Testis (tissue), 3 donors: ENCODE results near the gene TNS3. TPM values are rescaled to one million over a fixed set of nuclear protein-coding genes. Genes with fewer than 3 reads are reported as not detected.

Source experiments
- DNase-seq: peaks from one replicate; pipeline ENCODE4 v3.0.0-alpha.2; 2019
- H3K27ac ChIP-seq, 2 donors: fragments of 200-600 bp; sonication (generic); one replicate each; pipeline ENCODE4 v1.5.1; 2019
- H3K27me3 ChIP-seq: fragments of 200-600 bp; sonication (generic); one replicate; pipeline ENCODE4 v1.5.1; 2019
- H3K36me3 ChIP-seq: fragments of 200-600 bp; sonication (generic); one replicate; pipeline ENCODE4 v1.5.1; 2017; ENCODE audit warnings: low read depth; ENCODE audit errors: missing control alignments
- H3K4me1 ChIP-seq: fragments of 200-600 bp; sonication (generic); one replicate; pipeline ENCODE4 v1.5.1; 2019
- H3K4me3 ChIP-seq, 2 donors: fragments of 200-600 bp; sonication (generic); one replicate each; pipeline ENCODE4 v1.5.1; 2017 to 2019
- H3K9me3 ChIP-seq: fragments of 200-600 bp; sonication (generic); one replicate; pipeline ENCODE4 v1.5.1; 2017
- POLR2A ChIP-seq: fragments of 450-650 bp; IDR thresholded peaks from one replicate; pipeline ENCODE4 v1.6.1; 2017; ENCODE audit warnings: antibody characterized with exemption, mild to moderate bottlenecking, moderate library complexity
- WGBS, 2 donors: methylation state at CpG; one replicate each; pipeline ENCODE4 v1.1.5; 2018; 5-methylcytosine and 5-hydroxymethylcytosine counted together
- intact Hi-C: fragments of 100-400 bp; cut with DNase I; formaldehyde crosslinking; loops from one replicate; pipeline ENCODE4 v1.15.1; 2023; ENCODE audit warnings: low total_unique reads
- polyA plus RNA-seq: library from polyadenylated mRNA; stranded (reverse); fragments of 350-450 nt; fragmentation: Illumina TruSeq; extraction: RNeasy Lipid Tissue Mini Kit (QIAGEN cat#74804); gene quantifications from one replicate; pipeline ENCODE4 v1.2.3, GENCODE V29; 2014; ENCODE audit warnings: low read depth, low replicate concordance; ENCODE audit not compliant: insufficient read depth
- total RNA-seq, 2 donors: library from RNA; depleted of rRNA; stranded (reverse); fragments of >200 nt; gene quantifications; one replicate each; pipeline ENCODE4 v1.2.3, GENCODE V29; 2016
- TF ChIP-seq, protein P1 (sequence below), 3 experiments: fragments of 450-650 bp in 2 of 3; fragments of 200-600 bp in 1 of 3; sonication (generic) in 1 of 3; IDR thresholded peaks; one replicate each; pipeline ENCODE4 v1.5.1; 2016 to 2019; ENCODE audit warnings: antibody characterized with exemption in 3 of 3, mild to moderate bottlenecking in 2 of 3, moderate library complexity in 1 of 3

Gene TNS3
- total and polyA plus RNA-seq, 3 donors from 2014 or later = 28.5 to 93.5 (median 60.0) TPM

DNA sequence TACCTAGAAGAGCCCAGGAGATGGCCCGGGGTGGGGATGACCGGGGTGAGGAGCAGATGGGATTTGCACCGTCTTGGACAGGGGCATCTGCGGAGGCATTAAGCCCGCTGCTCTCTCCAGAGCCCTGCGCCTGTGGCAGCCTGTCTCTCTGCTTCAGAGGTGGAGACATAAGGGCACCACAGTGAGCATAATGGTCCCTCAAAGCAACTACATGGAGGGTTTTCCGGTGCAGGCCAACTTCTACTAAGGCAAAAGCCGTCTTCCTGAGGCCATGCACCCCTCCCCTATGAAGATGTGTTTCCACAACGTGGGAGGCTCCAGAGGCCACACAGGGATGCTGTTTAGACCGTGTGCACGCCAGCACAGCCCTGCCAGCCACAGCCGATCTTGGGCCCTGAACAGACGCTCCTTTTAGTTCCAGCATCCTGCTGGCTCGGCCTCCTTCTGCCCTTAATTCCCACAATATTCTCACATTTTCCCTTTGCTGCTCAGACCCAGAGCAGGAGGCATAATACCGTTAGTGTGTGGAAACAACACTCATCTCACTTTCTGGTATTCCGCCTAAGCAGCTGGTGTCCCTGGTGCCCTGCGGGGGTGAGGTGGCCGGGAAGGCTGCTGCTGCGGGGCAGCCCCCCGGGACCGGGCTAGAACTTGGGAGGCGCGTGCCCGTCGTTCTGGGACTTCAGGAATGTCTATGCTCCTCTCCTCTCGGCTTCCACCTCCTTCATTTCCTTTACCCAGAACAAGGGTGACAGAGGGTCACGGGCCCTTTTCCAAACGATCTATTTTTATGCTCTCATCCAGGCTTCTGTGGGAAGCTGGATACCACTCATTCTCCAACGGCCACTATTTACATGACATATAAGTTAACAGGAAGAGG is 266.9 kb downstream of the TNS3 start:
- H3K9me3 ChIP-seq = no peaks in the 10 kb centered on the region
- intact Hi-C loops = no loop called here
- no peak for DNase-seq
- TF ChIP-seq, protein P1, sequence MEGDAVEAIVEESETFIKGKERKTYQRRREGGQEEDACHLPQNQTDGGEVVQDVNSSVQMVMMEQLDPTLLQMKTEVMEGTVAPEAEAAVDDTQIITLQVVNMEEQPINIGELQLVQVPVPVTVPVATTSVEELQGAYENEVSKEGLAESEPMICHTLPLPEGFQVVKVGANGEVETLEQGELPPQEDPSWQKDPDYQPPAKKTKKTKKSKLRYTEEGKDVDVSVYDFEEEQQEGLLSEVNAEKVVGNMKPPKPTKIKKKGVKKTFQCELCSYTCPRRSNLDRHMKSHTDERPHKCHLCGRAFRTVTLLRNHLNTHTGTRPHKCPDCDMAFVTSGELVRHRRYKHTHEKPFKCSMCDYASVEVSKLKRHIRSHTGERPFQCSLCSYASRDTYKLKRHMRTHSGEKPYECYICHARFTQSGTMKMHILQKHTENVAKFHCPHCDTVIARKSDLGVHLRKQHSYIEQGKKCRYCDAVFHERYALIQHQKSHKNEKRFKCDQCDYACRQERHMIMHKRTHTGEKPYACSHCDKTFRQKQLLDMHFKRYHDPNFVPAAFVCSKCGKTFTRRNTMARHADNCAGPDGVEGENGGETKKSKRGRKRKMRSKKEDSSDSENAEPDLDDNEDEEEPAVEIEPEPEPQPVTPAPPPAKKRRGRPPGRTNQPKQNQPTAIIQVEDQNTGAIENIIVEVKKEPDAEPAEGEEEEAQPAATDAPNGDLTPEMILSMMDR (IDR thresholded peaks at IDR 0.05) = no peak
- no peak for TF ChIP-seq POLR2A
- H3K27ac ChIP-seq = peak overlapping the region in 1 of 2 donors; percentile 60
- 43 to 53% methylated on average over 25 to 29 of the region's 29 CpGs for WGBS, 2 donors
- H3K36me3 ChIP-seq = no peaks in the 10 kb centered on the region
- H3K4me3 ChIP-seq = no peak overlapping the region
- peaks cover 17% of the 10 kb centered on the region for H3K4me1 ChIP-seq
- no peaks in the 10 kb centered on the region for H3K27me3 ChIP-seq

DNA sequence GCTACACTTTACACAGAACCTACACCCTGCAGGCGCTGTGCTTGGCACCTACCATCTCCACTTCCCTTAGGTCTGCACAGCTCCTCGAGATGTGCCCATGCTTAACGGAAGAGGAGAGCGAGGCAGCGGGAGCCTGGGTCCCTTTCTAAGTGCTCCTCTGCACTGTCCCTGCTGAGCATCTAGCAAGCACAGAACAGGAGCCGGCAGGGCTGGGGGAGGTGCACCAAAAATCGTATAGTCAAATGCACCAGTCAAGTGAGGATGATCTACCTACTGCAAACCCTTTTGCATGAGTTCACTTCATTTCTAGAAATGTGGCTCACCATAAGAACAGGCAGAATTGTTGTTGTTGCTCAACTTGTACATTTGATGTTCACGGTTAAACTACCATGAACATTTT is 267.7 kb downstream of the TNS3 start:
- H3K27ac ChIP-seq = no peak overlapping the region

DNA sequence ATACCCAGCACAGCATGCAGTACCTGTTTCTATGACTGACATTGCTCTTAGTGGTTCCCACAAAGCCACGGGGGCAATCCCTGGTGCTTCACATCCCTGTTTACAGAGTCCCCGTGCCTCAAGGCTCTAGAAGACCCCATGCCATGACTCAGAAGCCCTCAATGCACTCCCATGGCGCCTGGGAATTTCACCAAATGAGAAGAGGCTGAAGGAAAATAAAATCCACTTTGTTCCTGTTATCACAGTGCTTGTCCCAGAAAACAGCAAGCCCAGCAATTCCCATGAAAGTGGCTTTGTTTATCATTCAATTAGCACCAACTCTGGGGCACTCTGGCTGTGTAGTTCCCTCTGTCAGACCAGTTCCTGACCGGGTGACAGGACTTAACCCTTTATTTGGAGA is 268.3 kb downstream of the TNS3 start:
- intact Hi-C loops = no loop called here
- TF ChIP-seq, protein P1 (IDR thresholded peaks at IDR 0.05) = no peak
- TF ChIP-seq POLR2A = no peak
- no peaks in the 10 kb centered on the region for H3K27me3 ChIP-seq
- H3K4me1 ChIP-seq = peaks cover 17% of the 10 kb centered on the region
- H3K4me3 ChIP-seq = no peak overlapping the region
- H3K9me3 ChIP-seq = no peaks in the 10 kb centered on the region
- 44 to 54% methylated on average over 4 of the region's 4 CpGs for WGBS, 2 donors
- H3K36me3 ChIP-seq = no peaks in the 10 kb centered on the region
- no peak for DNase-seq
- H3K27ac ChIP-seq = no peak overlapping the region

More for the DNA sequence above, 267.7 kb downstream of the TNS3 start:
- 81 to 86% methylated on average over 8 of the region's 8 CpGs for WGBS, 2 donors
- no peak for TF ChIP-seq POLR2A
- TF ChIP-seq, protein P1 (IDR thresholded peaks at IDR 0.05) = no peak
- no peaks in the 10 kb centered on the region for H3K36me3 ChIP-seq
- intact Hi-C loops = no loop called here
- H3K9me3 ChIP-seq = no peaks in the 10 kb centered on the region
- H3K27me3 ChIP-seq = no peaks in the 10 kb centered on the region
- H3K4me3 ChIP-seq = no peak overlapping the region
- peaks cover 17% of the 10 kb centered on the region for H3K4me1 ChIP-seq
- DNase-seq = no peak

DNA sequence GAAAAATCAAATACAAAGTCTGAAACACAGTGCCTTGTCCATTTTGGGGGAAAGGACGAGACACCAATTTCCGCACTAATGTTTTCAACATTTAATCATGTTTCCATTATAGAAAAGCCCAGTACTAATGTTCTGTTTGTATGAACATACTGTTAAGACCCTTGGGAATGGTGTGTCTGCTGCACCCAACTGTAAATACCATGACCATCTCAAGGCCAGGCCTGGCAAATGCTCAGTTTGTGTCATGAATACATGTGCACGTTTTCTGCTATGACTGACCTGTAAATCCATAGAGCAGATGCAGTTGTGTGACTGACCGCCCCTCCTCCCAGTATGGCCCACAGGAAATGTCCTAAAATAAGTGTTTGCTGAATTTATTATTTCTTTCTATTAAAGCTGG is 270.0 kb downstream of the TNS3 start:
- Histone ChIP-seq H3K9me3 (no peaks in the 10 kb centered on the region), H3K27me3 (no peaks in the 10 kb centered on the region), H3K4me1 (peaks cover 17% of the 10 kb centered on the region), H3K36me3 (no peaks in the 10 kb centered on the region), H3K4me3 (no peak overlapping the region), H3K27ac (no peak overlapping the region)
- DNase-seq = no peak
- TF ChIP-seq, protein P1 (IDR thresholded peaks at IDR 0.05) = no peak
- TF ChIP-seq POLR2A = no peak
- 94 to 97% methylated on average over 4 of the region's 4 CpGs for WGBS, 2 donors
- intact Hi-C loops = no loop called here
